Heart left ventricle (tissue), 16 donors: Measurements from ENCODE around the gene OR6N2. TPM values are rescaled to one million over a fixed set of nuclear protein-coding genes. Genes with fewer than 3 reads are reported as not detected.
A peak's percentile ranks its signal among the peaks of the same experiment; 100 is the strongest.

Experiments used
- ATAC-seq, 4 donors: fragments of 200-7000 bp; cut with Tn5 transposase; one replicate each; pipeline ENCODE4 v1.9.1; 2020 to 2022; ENCODE audit warnings: moderate library complexity in 4 of 4, mild to moderate bottlenecking in 3 of 4, moderate number of reproducible peaks in 1 of 4
- DNase-seq, 5 donors: peaks; one replicate each; pipeline ENCODE4 v3.0.0-alpha.2; 2020
- H3K27ac ChIP-seq, 12 donors: fragments of 200-600 bp; sonication (generic) in 4 of 12; one replicate each; pipeline versions ENCODE4 v1.5.0 to v1.8.0; 2016 to 2022; ENCODE audit warnings: mild to moderate bottlenecking in 2 of 12
- H3K27me3 ChIP-seq, 9 donors: fragments of 200-600 bp; sonication (generic) in 2 of 9; one replicate each; pipeline versions ENCODE4 v1.5.1 to v1.8.0; 2016 to 2022; ENCODE audit warnings: mild to moderate bottlenecking in 3 of 9
- H3K36me3 ChIP-seq, 9 donors: fragments of 200-600 bp; sonication (generic) in 2 of 9; one replicate each; pipeline versions ENCODE4 v1.5.0 to v1.8.0; 2018 to 2022; ENCODE audit warnings: mild to moderate bottlenecking in 2 of 9
- H3K4me1 ChIP-seq, 12 donors: fragments of 200-600 bp; sonication (generic) in 4 of 12; one replicate each; pipeline versions ENCODE4 v1.5.0 to v1.8.0; 2016 to 2022; ENCODE audit warnings: mild to moderate bottlenecking in 3 of 12
- H3K4me3 ChIP-seq, 12 donors: fragments of 200-600 bp; sonication (generic) in 4 of 12; one replicate each; pipeline versions ENCODE4 v1.5.0 to v1.8.0; 2017 to 2022; ENCODE audit warnings: mild to moderate bottlenecking in 9 of 12, moderate library complexity in 4 of 12
- H3K9me3 ChIP-seq, 12 donors: fragments of 200-600 bp; sonication (generic) in 4 of 12; one replicate each; pipeline versions ENCODE4 v1.5.0 to v1.8.0; 2016 to 2022; ENCODE audit warnings: mild to moderate bottlenecking in 1 of 12
- CTCF ChIP-seq, 12 donors: fragments of 200-600 bp; sonication (generic) in 4 of 12; IDR thresholded peaks; one replicate each; pipeline versions ENCODE4 v1.5.0 to v1.8.0; 2018 to 2022; ENCODE audit warnings: antibody characterized with exemption in 12 of 12, mild to moderate bottlenecking in 5 of 12
- POLR2A ChIP-seq, 2 donors: fragments of 450-650 bp; IDR thresholded peaks; one replicate each; pipeline ENCODE4 v1.6.1; 2017; ENCODE audit warnings: antibody characterized with exemption in 2 of 2, mild to moderate bottlenecking in 2 of 2, moderate library complexity in 2 of 2
- WGBS, 4 donors: extraction: QIAGEN DNeasy Blood & Tissue Kit in 2 of 4; methylation state at CpG; one replicate each; pipeline versions ENCODE4 v1.1.5 to v1.1.7; 2013 to 2018; 5-methylcytosine and 5-hydroxymethylcytosine counted together
- intact Hi-C, 10 donors: fragments of 100-400 bp; cut with DNase I; formaldehyde crosslinking; loops; one replicate each; pipeline versions ENCODE4 v1.11.1 to v1.14.2; 2022
- polyA plus RNA-seq, 2 donors: library from polyadenylated mRNA; stranded (reverse); fragments of 200-250 nt; gene quantifications; one replicate each; pipeline ENCODE4 v1.2.3, GENCODE V29; 2013
- total RNA-seq, 9 donors: library from RNA; depleted of rRNA in 2 of 9; stranded (reverse); fragments of >200 nt in 2 of 9; fragmentation: NEBNext Ultra II Directional in 3 of 9; extraction: Animal tissue kit (Norgen Biotek cat#: 25700) in 3 of 9; gene quantifications; one replicate each; pipeline versions ENCODE4 v1.1.0 to v1.2.4, GENCODE V29; 2016 to 2023
- donor health status: ischemic (EF 13 %, LVEDD 7.1; RV severe dilation, severe dysfunction).
- donor health status: healthy with polysubstance abuse.
- donor health status: DM: no; HTN: yes; CAD: no.
- donor health status: DM: no; HTN: no; CAD: no.
- donor health status: ischemic (EF 25% LVEDD 6.9; RV normal size, moderate dysfunction).
- donor health status: ischemic (EF 25% LVEDD 5.7; RV mildly dilated, moderate dysfunction).
- donor health status: healthy.
- donor health status: DM: yes; HTN: yes; CAD: no.
- donor health status: ischemic (EF 35%, LVEDD 5.7; RV mildly dilated, moderate dysfunction).
- donor health status: nonischemic (EF 11% LVEDD 7.7; RV severe dilation, severe dysfunction).
- donor health status: DM: yes; HTN: yes; CAD: no.
- donor health status: PGD.
- donor health status: ischemic (EF 29% LVEDD 5.4; RV normal size, mild dysfunction).
- donor health status: nonischemic (EF 23%, LVEDD 6.1; RV moderate dilation, normal function).

OR6N2 gene
- total and polyA plus RNA-seq, 11 donors = not detected

- TF ChIP-seq CTCF (IDR thresholded peaks at IDR 0.05) (no peak), POLR2A (IDR thresholded peaks at IDR 0.05) (no peak)
- H3K27ac ChIP-seq = no peak overlapping the region
- H3K27me3 ChIP-seq = no peaks in the 10 kb centered on the region
- DNase-seq (no peak), ATAC-seq (no peak)
- intact Hi-C loops = no loop called here
- no peaks in the 10 kb centered on the region for H3K36me3 ChIP-seq
- H3K4me1 ChIP-seq = peaks cover 0 to 42% (median 0%) of the 10 kb centered on the region in 12 donors
- H3K9me3 ChIP-seq = no peaks in the 10 kb centered on the region
- 73 to 81% (median 75%) methylated on average over 6 of the region's 6 CpGs for whole genome bisulfite sequencing, 4 donors
- no peak overlapping the region for H3K4me3 ChIP-seq
These were observed 26.0 kb upstream of the OR6N2 start for GRCh38 chr1:158806916-158807536.

- no peaks in the 10 kb centered on the region for H3K36me3 ChIP-seq
- 90 to 96% (median 92%) methylated on average over 1 of the region's 1 CpG for WGBS, 4 donors
- DNase-seq = no peak
- ATAC-seq = no peak
- peaks cover 0 to 36% (median 0%) of the 10 kb centered on the region in 12 donors for H3K4me1 ChIP-seq
- intact Hi-C loops = no loop called here
- H3K9me3 ChIP-seq = no peaks in the 10 kb centered on the region
- H3K27ac ChIP-seq = no peak overlapping the region
- no peak overlapping the region for H3K4me3 ChIP-seq
- peaks cover 0 to 4% (median 0%) of the 10 kb centered on the region in 9 donors for H3K27me3 ChIP-seq
- no peak for TF ChIP-seq CTCF (IDR thresholded peaks at IDR 0.05)
- TF ChIP-seq POLR2A (IDR thresholded peaks at IDR 0.05) = no peak
These were observed 22.7 kb upstream of the OR6N2 start for GRCh38 chr1:158803678-158804077.

- no peak for ATAC-seq
These were observed 20.4 kb upstream of the OR6N2 start for GRCh38 chr1:158801396-158801795.

GRCh38 chr1:158800526-158800925, 19.5 kb upstream of the OR6N2 start:
- intact Hi-C loops = no loop called here
- no peak overlapping the region for H3K4me3 ChIP-seq
- no peaks in the 10 kb centered on the region for H3K9me3 ChIP-seq
- 86 to 91% (median 89%) methylated on average over 2 of the region's 2 CpGs for WGBS, 4 donors
- peak overlapping the region in 1 of 12 donors; percentile 76 for H3K27ac ChIP-seq
- DNase-seq = no peak
- no peak for ATAC-seq
- H3K36me3 ChIP-seq = no peaks in the 10 kb centered on the region
- peaks cover 0 to 14% (median 0%) of the 10 kb centered on the region in 9 donors for H3K27me3 ChIP-seq
- no peak for TF ChIP-seq POLR2A (IDR thresholded peaks at IDR 0.05)
- TF ChIP-seq CTCF (IDR thresholded peaks at IDR 0.05) = no peak
- H3K4me1 ChIP-seq = peaks cover 0 to 31% (median 0%) of the 10 kb centered on the region in 12 donors

More at GRCh38 chr1:158801396-158801795, 20.4 kb upstream of the OR6N2 start:
- no peaks in the 10 kb centered on the region for H3K36me3 ChIP-seq
- peaks cover 0 to 11% (median 0%) of the 10 kb centered on the region in 9 donors for H3K27me3 ChIP-seq
- intact Hi-C loops = no loop called here
- peak overlapping the region in 1 of 12 donors; percentile 76 for H3K27ac ChIP-seq
- H3K4me3 ChIP-seq = no peak overlapping the region
- H3K4me1 ChIP-seq = peaks cover 0 to 31% (median 0%) of the 10 kb centered on the region in 12 donors
- no peaks in the 10 kb centered on the region for H3K9me3 ChIP-seq
- WGBS, 4 donors = 88 to 98% (median 91%) methylated on average over 1 of the region's 1 CpG
- TF ChIP-seq POLR2A (IDR thresholded peaks at IDR 0.05) = no peak
- TF ChIP-seq CTCF (IDR thresholded peaks at IDR 0.05) = no peak
- DNase-seq = no peak
